Fibroblast of skin of left biceps (primary cell): Measurements from ENCODE around the gene PLCB1.
"Not testable (repeated sequence)": the region's sequence is repeated elsewhere in the genome, so short reads cannot be mapped to it uniquely, and the experiment has no call there.

Experiments
- DNase-seq, 2 experiments: peaks; one replicate each; pipeline ENCODE4 v3.0.0-alpha.2; 2013; ENCODE audit warnings: low read depth in 2 of 2

The PLCB1 gene

DNA sequence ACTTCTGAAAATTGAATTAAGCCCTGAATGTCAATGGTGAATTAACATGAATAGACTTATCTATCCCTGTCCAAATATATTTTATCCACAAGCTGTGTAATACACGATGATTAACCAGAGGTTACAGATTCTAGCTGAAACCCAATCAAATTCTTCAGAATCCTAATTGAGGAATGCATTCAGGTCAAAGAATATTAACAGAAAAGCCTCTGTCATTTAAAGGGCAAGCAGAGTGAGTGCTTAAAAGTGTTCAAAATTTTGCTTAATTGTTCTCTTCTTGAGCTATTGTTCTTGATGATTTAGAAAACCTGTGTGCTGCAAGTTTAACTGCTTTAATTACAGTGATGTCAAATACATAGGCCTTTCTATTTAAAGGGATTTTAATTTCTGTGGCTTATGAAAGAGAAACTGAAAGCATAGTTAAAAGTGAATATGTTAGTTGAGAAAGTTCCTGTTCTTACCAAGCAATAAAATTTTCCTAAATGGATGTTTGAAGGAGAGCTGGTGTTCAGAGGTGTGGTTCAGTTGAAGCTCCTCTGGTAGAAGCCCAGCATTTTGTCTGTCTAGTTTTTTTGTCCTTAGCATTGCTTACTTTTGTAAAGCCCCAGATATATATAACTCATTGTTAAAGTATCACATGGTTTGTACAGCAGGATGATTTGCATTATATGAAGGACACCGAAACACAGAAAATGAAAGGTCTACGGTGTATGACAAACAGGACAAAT, 470.5 kb downstream of the PLCB1 start:
- no peak for DNase-seq

- DNase-seq = no peak
These were observed 476.4 kb downstream of the PLCB1 start for GRCh38 chr20:8608470-8608869.

DNA sequence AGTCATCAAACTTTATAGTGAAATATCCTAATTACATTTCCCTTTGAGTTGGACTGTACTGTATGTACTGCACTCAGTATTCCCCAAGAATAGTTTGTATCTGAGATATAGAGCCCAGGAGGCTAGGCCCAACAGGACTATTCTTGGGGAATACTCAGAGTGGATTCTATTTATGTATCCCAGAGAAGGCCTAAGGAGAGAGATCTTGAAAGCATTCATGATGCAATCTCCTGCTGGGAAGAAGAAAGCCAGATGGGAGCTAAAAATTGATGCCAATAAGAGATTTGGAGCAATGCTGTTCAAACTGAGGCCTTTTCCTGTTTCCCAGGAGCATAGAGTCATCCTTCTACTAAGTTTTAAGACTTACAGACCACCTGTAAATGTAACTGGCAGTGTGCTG, 484.7 kb downstream of the PLCB1 start:
- peak; percentile 28 to 37 for DNase-seq

GRCh38 chr20:8621001-8621400, 488.9 kb downstream of the PLCB1 start:
- DNase-seq = no peak

DNA sequence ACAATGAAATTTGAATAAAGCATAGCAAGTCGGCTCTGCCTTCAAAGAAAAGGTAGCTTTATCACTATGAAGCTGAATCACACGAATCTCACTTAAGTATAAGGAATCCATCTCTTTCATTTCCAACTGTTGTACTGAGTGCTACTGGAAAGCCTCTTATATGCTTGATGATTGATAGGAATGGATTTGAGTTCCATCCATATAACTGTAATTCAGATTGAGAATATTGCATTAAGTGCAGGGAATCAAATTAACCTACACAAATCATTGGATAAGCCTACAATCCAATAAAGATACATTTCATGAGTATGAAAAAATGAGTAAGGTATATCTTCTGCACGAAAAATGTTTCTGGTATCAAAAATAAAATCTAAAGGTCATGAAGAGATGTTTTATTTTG, 492.0 kb downstream of the PLCB1 start:
- no peak for DNase-seq

GRCh38 chr20:8624616-8625015, 492.6 kb downstream of the PLCB1 start:
- DNase-seq = no peak

GRCh38 chr20:8627340-8628004, 495.4 kb downstream of the PLCB1 start:
- no peak for DNase-seq

DNA sequence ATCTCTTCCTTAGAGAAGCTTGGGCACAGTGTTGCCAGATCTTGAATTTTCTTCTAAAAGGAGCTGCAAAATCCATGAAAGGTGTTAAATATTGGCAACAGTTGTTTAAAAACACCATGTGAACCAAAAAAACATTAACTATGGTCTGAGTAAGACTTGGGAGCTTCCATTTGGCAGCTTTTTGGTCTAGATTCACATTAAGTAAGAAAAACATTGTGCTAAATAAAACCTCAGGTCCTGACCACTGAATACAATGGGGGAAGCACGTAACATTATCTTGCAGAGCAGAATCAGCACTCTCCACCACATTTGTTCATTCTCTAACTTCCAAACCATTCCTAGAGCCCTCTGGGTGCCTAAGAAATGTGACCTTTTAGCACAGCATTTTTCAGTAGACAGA, 499.2 kb downstream of the PLCB1 start:
- DNase-seq = no peak

DNA sequence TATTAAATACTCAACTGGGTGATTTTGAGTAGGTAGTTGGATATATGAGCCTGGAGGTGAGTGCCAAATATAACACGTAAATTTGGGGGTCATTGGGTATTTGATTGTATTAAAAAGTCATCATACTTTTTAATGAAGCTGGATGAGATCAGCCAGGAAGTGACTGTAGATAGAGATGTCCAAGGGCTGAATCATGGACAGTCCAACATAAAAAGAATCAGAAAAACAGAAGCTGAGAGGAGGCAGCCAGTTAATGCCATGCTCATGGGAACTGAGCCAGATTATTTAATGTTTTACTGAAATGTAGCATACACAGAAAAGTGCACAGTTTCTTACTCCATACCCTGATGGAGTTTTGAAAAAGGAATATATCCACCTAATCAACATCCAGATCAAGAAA, 501.3 kb downstream of the PLCB1 start:
- DNase-seq = no peak

- no peak for DNase-seq
These were observed 503.0 kb downstream of the PLCB1 start for GRCh38 chr20:8635048-8635572.

- no peak for DNase-seq
These were observed 503.8 kb downstream of the PLCB1 start for GRCh38 chr20:8635837-8636236.

GRCh38 chr20:8639112-8639778, 507.2 kb downstream of the PLCB1 start:
- DNase-seq = no peak

DNA sequence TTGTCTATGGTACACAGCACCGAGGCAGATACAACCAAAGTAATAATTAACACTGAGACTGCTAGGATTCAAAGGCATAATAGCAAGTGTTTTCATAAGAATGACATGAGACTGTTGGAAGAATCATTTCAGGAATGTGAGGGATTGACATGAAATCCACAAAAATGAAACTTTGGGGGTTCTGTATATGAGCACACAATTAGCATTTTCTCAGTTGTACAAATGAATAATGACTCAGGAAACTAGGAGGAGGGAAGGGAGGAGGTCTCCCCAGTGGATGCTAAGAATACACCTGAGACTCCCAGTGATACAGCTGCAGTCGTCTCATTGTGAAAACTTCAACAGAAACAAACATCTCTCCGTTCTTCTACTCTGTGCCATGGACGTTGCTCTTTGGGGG, 508.4 kb downstream of the PLCB1 start:
- DNase-seq = no peak

DNA sequence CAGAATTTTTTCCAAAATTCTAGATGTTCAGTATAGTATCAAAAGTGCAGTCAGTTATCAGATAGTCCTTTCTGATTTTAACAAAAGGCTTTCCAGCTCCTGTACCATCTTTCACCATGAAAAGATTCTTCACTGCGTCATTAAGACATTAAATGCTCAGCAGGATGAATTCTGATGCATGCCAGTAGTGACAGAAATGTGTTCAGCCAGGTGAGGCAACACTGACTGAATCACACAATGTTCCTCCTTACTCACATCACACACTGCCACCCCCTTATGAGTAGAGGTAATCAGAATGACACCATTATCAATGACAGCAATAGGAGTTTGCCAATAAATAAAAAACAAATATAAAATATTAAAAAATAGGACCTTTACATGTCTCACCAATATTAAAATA, 510.2 kb downstream of the PLCB1 start:
- DNase-seq = no peak

- DNase-seq = not testable (repeated sequence)
These were observed 512.4 kb downstream of the PLCB1 start for GRCh38 chr20:8644468-8644867.

- no peak for DNase-seq
These were observed 513.3 kb downstream of the PLCB1 start for GRCh38 chr20:8645326-8645725.

DNA sequence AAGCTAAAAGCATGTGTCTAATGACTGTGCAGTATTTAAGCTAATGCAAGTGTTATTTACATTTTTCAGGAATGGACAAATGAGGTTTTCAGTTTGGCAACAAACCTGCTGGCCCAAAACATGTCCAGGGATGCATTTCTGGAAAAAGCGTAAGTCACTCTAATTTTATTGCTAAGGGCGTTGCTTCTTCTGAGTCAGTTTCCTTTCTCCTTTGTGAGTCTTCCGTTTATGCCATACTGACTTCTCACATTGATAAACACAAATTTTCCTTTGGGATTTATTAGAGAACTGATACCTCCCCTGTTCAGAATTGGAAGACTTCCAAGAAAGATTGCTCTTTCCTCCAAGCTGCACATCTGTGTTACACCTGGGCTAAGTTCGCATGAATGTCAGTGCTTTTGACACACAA, 514.0 kb downstream of the PLCB1 start:
- DNase-seq = peak; percentile 42 to 43

DNA sequence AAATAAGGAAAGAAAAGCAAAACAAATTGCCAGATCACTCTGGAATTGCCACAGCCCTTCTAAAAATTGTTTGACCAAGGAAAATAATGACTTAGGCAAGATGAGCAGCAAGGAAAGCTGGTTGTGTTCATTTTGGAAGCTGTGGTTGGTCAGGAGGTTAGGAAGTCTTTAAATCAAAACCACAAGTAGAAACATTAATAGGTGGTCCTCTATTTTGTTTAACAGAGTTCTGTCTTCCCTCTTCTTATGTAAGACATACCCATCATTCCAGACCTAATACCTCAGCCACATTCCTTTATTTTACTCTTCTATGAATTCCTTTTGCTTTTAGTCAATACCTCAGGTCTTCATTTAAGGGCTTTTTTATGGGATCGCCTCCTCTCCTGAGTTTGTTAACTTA, 514.6 kb downstream of the PLCB1 start:
- peak; percentile 68 to 77 for DNase-seq

- DNase-seq = no peak
These were observed 515.9 kb downstream of the PLCB1 start for GRCh38 chr20:8647961-8648441.

GRCh38 chr20:8648466-8648865, 516.4 kb downstream of the PLCB1 start:
- no peak for DNase-seq

DNA sequence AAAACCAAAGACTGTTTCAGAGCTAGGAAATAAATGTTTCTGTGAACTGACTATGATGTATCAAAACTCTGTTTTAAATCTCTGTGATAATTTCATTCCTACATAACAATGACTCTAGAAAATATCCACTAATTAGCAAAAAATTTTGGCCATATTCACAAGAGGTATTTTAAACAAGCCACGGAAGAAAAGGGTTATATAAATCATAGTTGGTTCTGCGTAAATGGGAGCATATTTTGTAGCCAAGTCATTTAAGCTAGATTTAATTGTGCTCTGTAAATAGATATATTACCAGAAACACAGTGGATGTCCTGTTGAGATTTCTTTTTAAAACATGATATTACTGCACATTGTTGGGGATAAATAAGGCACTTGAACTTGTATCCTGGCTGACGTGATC, 520.3 kb downstream of the PLCB1 start:
- no peak for DNase-seq

GRCh38 chr20:8654486-8654885, 522.4 kb downstream of the PLCB1 start:
- DNase-seq = no peak

DNA sequence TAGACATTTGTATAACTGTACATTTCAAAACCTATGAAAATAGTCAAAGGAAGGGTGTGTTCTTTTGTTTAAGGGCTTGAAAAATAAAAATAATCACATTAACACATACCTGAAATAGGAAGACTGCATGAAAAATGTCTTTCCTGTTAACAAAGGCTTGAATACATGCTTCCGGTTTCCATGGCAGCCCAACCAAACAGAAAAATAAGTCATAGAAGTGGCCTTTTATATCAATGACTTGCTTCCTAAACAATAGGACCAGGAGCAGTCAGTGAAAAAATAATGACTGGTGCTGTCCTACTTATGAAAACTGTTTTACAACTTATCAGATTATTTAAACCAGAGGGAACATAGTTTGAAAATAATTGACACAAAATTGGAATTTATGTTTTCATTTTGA, 524.3 kb downstream of the PLCB1 start:
- DNase-seq = no peak
